ENCODE results near the gene MYO7A. TPM values are rescaled to one million over a fixed set of nuclear protein-coding genes. Genes with fewer than 3 reads are reported as not detected.

The MYO7A gene
- total and polyA plus RNA-seq, 2 of the 8 experiments (the other 6 are each of a cell fraction or from before 2014, with no cell fraction given): 1.5 to 1.9 TPM

- Histone ChIP-seq H3K79me2 (ENCODE audit: control insufficient read depth in 1 of 2, insufficient read depth in 2 of 2, low read length in 2 of 2) (no peaks in the 10 kb centered on the region), H3K9me3 (ENCODE audit: insufficient read depth in 2 of 2, low read depth in 1 of 2, low read length in 1 of 2) (no peaks in the 10 kb centered on the region), H3K56ac (replicated peaks; ENCODE audit: insufficient read length, low read depth, low read length) (no peak overlapping the region), H2BK5ac (ENCODE audit: low read depth, low read length) (no peak overlapping the region), H3K4me2 (ENCODE audit: insufficient read depth in 1 of 2, low read depth in 2 of 2, low read length in 2 of 2) (no peak overlapping the region), H3K18ac (ENCODE audit: extremely low read depth, low read length) (no peak overlapping the region), H2AK5ac (ENCODE audit: low read depth, low read length) (no peak overlapping the region), H3K9ac (replicated peaks in 1 of 4; ENCODE audit: extremely low read depth in 1 of 4, low read depth in 3 of 4, low read length in 3 of 4) (no peak overlapping the region), H3K79me1 (ENCODE audit: low read depth, low read length) (no peaks in the 10 kb centered on the region), H3K23me2 (ENCODE audit: low read depth, low read length) (no peaks in the 10 kb centered on the region), H3K36me3 (ENCODE audit: control insufficient read depth in 2 of 4, insufficient read depth in 4 of 4, low read length in 3 of 4) (no peaks in the 10 kb centered on the region), H2BK20ac (ENCODE audit: low read length) (no peak overlapping the region), H2AFZ (ENCODE audit: low read length) (0 out of 2 replicates have a peak overlapping the region, but pooled peaks have one; percentile 7), H2BK15ac (ENCODE audit: low read length) (0 out of 2 replicates have a peak overlapping the region, but pooled peaks have one; percentile 12), H4K20me1 (replicated peaks in 1 of 2; ENCODE audit: control insufficient read depth in 1 of 2, insufficient read depth in 2 of 2, low read length in 2 of 2) (no peaks in the 10 kb centered on the region), H2BK120ac (replicated peaks; ENCODE audit: low read depth, low read length) (no peak overlapping the region), H2BK12ac (ENCODE audit: low read depth, low read length) (no peak overlapping the region), H3K23ac (ENCODE audit: insufficient read length) (no peak overlapping the region), H4K8ac (ENCODE audit: extremely low read depth, insufficient read depth, low read length) (no peak overlapping the region), H4K91ac (replicated peaks; ENCODE audit: insufficient read length, low read length) (no peak overlapping the region), H3K27ac (ENCODE audit: low read depth, low read length) (no peak overlapping the region), H3K4me1 (replicated peaks in 1 of 4; ENCODE audit: control insufficient read depth in 3 of 4, insufficient read depth in 4 of 4, low read length in 3 of 4) (peaks cover 0 to 7% (median 6%) of the 10 kb centered on the region in 4 experiments; a peak in 6 of 7 replicates), H4K5ac (ENCODE audit: insufficient read length, low read depth, low read length) (no peak overlapping the region), H3K27me3 (replicated peaks in 1 of 4; ENCODE audit: control insufficient read depth in 3 of 4, extremely low read depth in 1 of 4, insufficient read depth in 3 of 4, low read length in 3 of 4) (no peaks in the 10 kb centered on the region), H3K14ac (ENCODE audit: insufficient read length) (no peak overlapping the region), H3K4ac (replicated peaks; ENCODE audit: insufficient read length, low read depth, low read length) (peak overlapping the region; percentile 21), H3K4me3 (ENCODE audit: extremely low read depth in 1 of 4, insufficient read depth in 2 of 4, low read depth in 3 of 4, low read length in 4 of 4) (no peak overlapping the region)
- ChIA-PET CTCF (ENCODE audit: partially characterized antibody) (interaction anchor here (0.7 to 8.0 kb wide), 32 partner anchors 11 to 467 kb away, joined by 3 to 248 read pairs (median 7); partner anchors contain the start of gene MYO7A), POLR2A (ENCODE audit: partially characterized antibody) (interaction anchor here (0.8 to 2.1 kb wide), 4 partner anchors 11 to 60 kb away, joined by 3 to 6 read pairs (median 4); partner anchors contain the start of gene MYO7A)
- DNase-seq (ENCODE audit: low read depth in 1 of 2, low spot score in 2 of 2) (no peak), FAIRE-seq (no peak)
- WGBS, 2 experiments (ENCODE audit: extremely low coverage in 1 of 2, insufficient coverage in 1 of 2, insufficient read length in 1 of 2, insufficient replicate concordance in 2 of 2, low coverage in 1 of 2, low lambda C conversion rate in 2 of 2, missing lambda C conversion rate in 1 of 2): 88% methylated on average over 9 of the region's 9 CpGs; no CpG with 5 or more reads in 1 of the 2 experiments
- TF ChIP-seq MAFK (IDR thresholded peaks at IDR 0.05; ENCODE audit: low read depth, low read length): no peak
- no peak for TF ChIP-seq EGR1 (IDR thresholded peaks at IDR 0.05; ENCODE audit: borderline replicate concordance, low read depth, low read length)
- no peak for TF ChIP-seq TBP (IDR thresholded peaks at IDR 0.05; ENCODE audit: low read depth, low read length)
- TF ChIP-seq CEBPB (IDR thresholded peaks at IDR 0.05; ENCODE audit: low read depth, low read length): no peak
- no peak for TF ChIP-seq CHD1 (IDR thresholded peaks at IDR 0.05; ENCODE audit: low read depth, low read length)
- no peak for TF ChIP-seq CBX5 (IDR thresholded peaks at IDR 0.05; ENCODE audit: low read depth, low read length)
- TF ChIP-seq, protein P1, sequence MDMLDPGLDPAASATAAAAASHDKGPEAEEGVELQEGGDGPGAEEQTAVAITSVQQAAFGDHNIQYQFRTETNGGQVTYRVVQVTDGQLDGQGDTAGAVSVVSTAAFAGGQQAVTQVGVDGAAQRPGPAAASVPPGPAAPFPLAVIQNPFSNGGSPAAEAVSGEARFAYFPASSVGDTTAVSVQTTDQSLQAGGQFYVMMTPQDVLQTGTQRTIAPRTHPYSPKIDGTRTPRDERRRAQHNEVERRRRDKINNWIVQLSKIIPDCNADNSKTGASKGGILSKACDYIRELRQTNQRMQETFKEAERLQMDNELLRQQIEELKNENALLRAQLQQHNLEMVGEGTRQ (IDR thresholded peaks at IDR 0.05; ENCODE audit: low read length): no peak
- TF ChIP-seq RFX5 (IDR thresholded peaks at IDR 0.05; ENCODE audit: borderline replicate concordance, low read depth, low read length): no peak
- TF ChIP-seq RNF2 (IDR thresholded peaks at IDR 0.05; ENCODE audit: borderline replicate concordance, low read depth, low read length, missing control alignments, poor library complexity, severe bottlenecking): no peak
- TF ChIP-seq SRF (IDR thresholded peaks at IDR 0.05; ENCODE audit: low read depth, low read length): no peak
- no peak for TF ChIP-seq NRF1 (IDR thresholded peaks at IDR 0.05; ENCODE audit: low read depth, low read length)
- no peak for TF ChIP-seq JUN (IDR thresholded peaks at IDR 0.05; ENCODE audit: low read depth, low read length)
Observed at GRCh38 chr11:77187111-77187750, 59.2 kb downstream of the MYO7A start.
